Measurements from ENCODE around the gene SERTM1. TPM values are rescaled to one million over a fixed set of nuclear protein-coding genes. Genes with fewer than 3 reads are reported as not detected.

The SERTM1 gene
- total and polyA plus RNA-seq, 2 of the 4 experiments (the other 2 are of a cell fraction), result not detected

GRCh38 chr13:36675213-36675536 is 1.4 kb downstream of the SERTM1 start (continued):
- no peak for TF ChIP-seq BHLHE40 (IDR thresholded peaks at IDR 0.05; ENCODE audit: low read depth, low read length)
- TF ChIP-seq FOS (IDR thresholded peaks at IDR 0.05; ENCODE audit: low read depth, low read length), result no peak

DNA sequence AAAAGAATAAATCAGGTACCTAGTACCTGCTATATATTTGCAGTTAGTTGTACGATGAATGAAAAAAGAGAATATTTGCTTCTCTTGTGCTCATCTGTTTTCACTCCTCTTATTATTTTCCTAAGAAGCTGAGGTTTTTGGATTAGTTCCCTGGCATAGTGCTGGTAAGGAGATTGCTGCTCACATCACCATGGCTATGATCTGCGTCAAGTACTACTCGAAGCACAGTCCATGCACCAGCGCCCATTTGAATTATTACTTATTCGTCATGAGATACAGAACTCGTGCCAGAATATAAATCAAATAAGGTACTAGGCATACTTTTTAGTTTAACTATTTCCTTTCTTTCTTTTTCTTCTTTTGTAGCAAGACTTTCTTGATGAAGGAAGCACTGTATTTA is 7.1 kb downstream of the SERTM1 start:
- no peaks in the 10 kb centered on the region for H3K9me3 ChIP-seq (ENCODE audit: control insufficient read depth, insufficient read depth, low read length)
- H3K36me3 ChIP-seq (ENCODE audit: control insufficient read depth, insufficient read depth, low read length), result no peaks in the 10 kb centered on the region
- in situ Hi-C loops (cut with MboI; ENCODE audit: low sequenced_read_pairs) (no loop called here), dilution Hi-C loops (cut with HindIII; ENCODE audit: low sequenced_read_pairs, unreplicated experiment) (no loop called here), intact Hi-C loops (cut with micrococcal nuclease) (no loop called here)
- no peak overlapping the region for H3K23ac ChIP-seq (ENCODE audit: low read depth, low read length)
- WGBS, 2 experiments (ENCODE audit: extremely low coverage in 2 of 2, insufficient read length in 1 of 2), result 20% methylated on average over 1 of the region's 6 CpGs; no CpG with 5 or more reads in 1 of the 2 experiments
- no TSS peak for BruUV-seq (replicated peaks)
- no peak overlapping the region for H2BK120ac ChIP-seq (ENCODE audit: low read depth, low read length)
- ChIA-PET CTCF (no interaction called here), POLR2A (ENCODE audit: unreplicated experiment) (no interaction called here)
- H3K4me2 ChIP-seq (ENCODE audit: low read depth, low read length), result no peak overlapping the region
- no peak overlapping the region for H4K5ac ChIP-seq (ENCODE audit: low read depth, low read length)
- no peak overlapping the region for H3K14ac ChIP-seq (replicated peaks; ENCODE audit: low read depth, low read length)
- no peak for DNase-seq
- no peak overlapping the region for H2BK15ac ChIP-seq (ENCODE audit: low read depth, low read length)
- H4K91ac ChIP-seq (ENCODE audit: insufficient read depth, low read depth, low read length), result no peak overlapping the region
- H4K20me1 ChIP-seq (ENCODE audit: insufficient read depth, low read length), result no peaks in the 10 kb centered on the region
- no peak overlapping the region for H2AK9ac ChIP-seq (replicated peaks; ENCODE audit: low read depth, low read length, poor library complexity)
- H3K4me3 ChIP-seq (ENCODE audit: insufficient read depth, low read depth, low read length), result no peak overlapping the region
- H3K18ac ChIP-seq (ENCODE audit: low read depth, low read length), result no peak overlapping the region
- H3K27me3 ChIP-seq (ENCODE audit: control insufficient read depth, insufficient read depth, low read length), result no peaks in the 10 kb centered on the region; the same call in 1 of the 2 replicates
- no peak overlapping the region for H3K27ac ChIP-seq (ENCODE audit: insufficient read depth, low read length)
- no peak overlapping the region for H4K8ac ChIP-seq (ENCODE audit: low read depth in 2 of 2, low read length in 2 of 2)
- TF ChIP-seq MXI1 (IDR thresholded peaks at IDR 0.05; ENCODE audit: borderline replicate concordance, low read depth, low read length) (no peak), MAFK (IDR thresholded peaks at IDR 0.05; ENCODE audit: low read depth, low read length) (no peak), MAZ (IDR thresholded peaks at IDR 0.05; ENCODE audit: borderline replicate concordance, low read depth, low read length) (no peak), RCOR1 (IDR thresholded peaks at IDR 0.05; ENCODE audit: insufficient replicate concordance, low read length) (no peak), CHD1 (IDR thresholded peaks at IDR 0.05; ENCODE audit: low read depth, low read length) (no peak), SMC3 (IDR thresholded peaks at IDR 0.05; ENCODE audit: low read depth, low read length) (no peak), POLR2A (IDR thresholded peaks at IDR 0.05; ENCODE audit: low read depth, low read length) (no peak), RFX5 (IDR thresholded peaks at IDR 0.05; ENCODE audit: low read depth, low read length) (no peak), FOS (IDR thresholded peaks at IDR 0.05; ENCODE audit: low read depth, low read length) (no peak), RAD21 (IDR thresholded peaks at IDR 0.05; ENCODE audit: low read length) (no peak), USF2 (IDR thresholded peaks at IDR 0.05; ENCODE audit: low read depth, low read length) (no peak), NFE2L2 (IDR thresholded peaks at IDR 0.05; ENCODE audit: low read depth, low read length) (no peak), CEBPB (IDR thresholded peaks at IDR 0.05; ENCODE audit: low read depth, low read length) (no peak)
- H2BK5ac ChIP-seq (ENCODE audit: low read depth, low read length, poor library complexity, severe bottlenecking), result no peak overlapping the region
- no peak overlapping the region for H3K56ac ChIP-seq (ENCODE audit: extremely low read depth, insufficient read depth, low read length)
- H2AK5ac ChIP-seq (ENCODE audit: low read depth, low read length), result no peak overlapping the region
- no peaks in the 10 kb centered on the region for H3K9me1 ChIP-seq (ENCODE audit: insufficient read depth, low read length)
- no peak overlapping the region for H2AFZ ChIP-seq (replicated peaks; ENCODE audit: low read length, poor library complexity)
- ATAC-seq (ENCODE audit: low read depth), result no peak
- no peak overlapping the region for H3K4ac ChIP-seq (ENCODE audit: low read depth, low read length)
- H3K9ac ChIP-seq (ENCODE audit: low read depth, low read length), result no peak overlapping the region
- no peak overlapping the region for H2BK20ac ChIP-seq (ENCODE audit: low read depth, low read length)
- no peaks in the 10 kb centered on the region for H3K4me1 ChIP-seq (ENCODE audit: control insufficient read depth, insufficient read depth, low read length)
- no peaks in the 10 kb centered on the region for H3K79me1 ChIP-seq (ENCODE audit: low read depth in 1 of 2, low read length in 2 of 2)

All from IMR-90 (cell line).